Activated naive CD4-positive, alpha-beta T cell treated with anti-CD3 and anti-CD28 coated beads, Interleukin-2, amount 10 ng/mL, durations not matched to agents 7 days and 5 days (primary cell): ENCODE measurements around the gene VCP.
"Not testable (repeated sequence)": the region's sequence is repeated elsewhere in the genome, so short reads cannot be mapped to it uniquely, and the experiment has no call there.

Experiments used
- CTCF ChIA-PET: fragments of 350-600 bp; sonication (Branson Sonifier 250); formaldehyde crosslinking; loops from one replicate; lab custom pipeline; 2021; ENCODE audit warnings: antibody characterized with exemption; lab: Charles Lee
- DNase-seq: peaks from one replicate; pipeline ENCODE4 v3.0.0-alpha.2; 2020
- H3K27ac Mint-ChIP-seq: one replicate; pipeline ENCODE4 v1.8.0; 2021; ENCODE audit warnings: mild to moderate bottlenecking, moderate library complexity, mixed read lengths
- H3K27me3 Mint-ChIP-seq: one replicate; pipeline ENCODE4 v1.8.0; 2021; ENCODE audit warnings: mild to moderate bottlenecking, mixed read lengths
- H3K36me3 Mint-ChIP-seq: one replicate; pipeline ENCODE4 v1.8.0; 2021; ENCODE audit warnings: mixed read lengths
- H3K4me1 Mint-ChIP-seq: one replicate; pipeline ENCODE4 v1.8.0; 2021; ENCODE audit warnings: mixed read lengths
- H3K4me3 Mint-ChIP-seq: one replicate; pipeline ENCODE4 v1.8.0; 2021; ENCODE audit warnings: mild to moderate bottlenecking, moderate library complexity, mixed read lengths
- H3K9me3 Mint-ChIP-seq: one replicate; pipeline ENCODE4 v1.8.0; 2021; ENCODE audit warnings: mixed read lengths

VCP gene

DNA sequence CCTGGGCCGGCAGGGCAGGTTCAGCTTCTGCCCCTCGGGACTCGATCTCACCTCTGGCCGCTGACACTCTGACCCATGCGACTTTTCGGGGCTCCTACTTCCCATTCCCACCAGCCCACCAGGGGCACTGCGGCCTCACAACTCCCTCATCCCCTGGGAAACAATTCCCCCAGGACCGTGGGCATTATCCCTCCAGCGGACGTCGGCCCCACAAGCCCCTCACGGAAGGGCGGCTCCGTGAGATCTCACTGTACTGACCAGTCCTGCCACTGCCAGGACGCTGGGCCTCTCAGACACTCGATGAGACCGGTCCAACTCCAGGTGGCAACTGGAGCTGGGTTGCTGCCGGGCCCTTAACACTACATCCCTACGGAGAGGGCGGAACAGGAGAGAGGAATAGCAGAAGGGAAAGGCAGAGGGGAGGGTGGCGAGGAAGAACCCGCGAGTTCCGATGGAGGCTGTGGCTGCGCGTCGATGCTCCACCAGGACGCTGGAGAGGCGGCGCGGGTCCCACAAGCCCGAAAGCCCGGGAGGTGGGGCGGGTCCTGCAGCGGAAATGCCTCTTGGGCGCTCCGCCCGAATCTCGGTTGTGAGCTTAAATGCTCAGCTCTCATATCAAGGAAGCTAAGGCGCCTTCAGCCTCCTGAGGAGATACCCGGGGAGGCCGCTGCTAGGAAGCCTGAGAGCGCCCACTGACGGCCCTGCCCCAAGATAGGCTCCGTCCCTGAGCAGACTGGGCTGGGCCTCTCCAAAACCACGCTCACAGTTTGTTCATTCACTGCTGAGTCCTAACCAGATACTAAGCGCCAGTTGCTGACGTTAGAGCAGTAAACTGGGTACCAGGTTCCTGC is 36.3 kb downstream of the VCP start:
- Mint-ChIP-seq H3K4me3 (peak overlapping the region; percentile 55), H3K9me3 (no peaks in the 10 kb centered on the region), H3K27me3 (no peaks in the 10 kb centered on the region), H3K4me1 (peaks cover 6% of the 10 kb centered on the region), H3K27ac (peak overlapping the region; percentile 47), H3K36me3 (no peaks in the 10 kb centered on the region)
- DNase-seq: peak; percentile 78
- CTCF ChIA-PET: interaction anchor here (0.6 to 1.7 kb wide), 4 partner anchors 8 to 137 kb away, joined by 3 to 7 read pairs (median 4); no protein-coding TSS in a partner anchor

DNA sequence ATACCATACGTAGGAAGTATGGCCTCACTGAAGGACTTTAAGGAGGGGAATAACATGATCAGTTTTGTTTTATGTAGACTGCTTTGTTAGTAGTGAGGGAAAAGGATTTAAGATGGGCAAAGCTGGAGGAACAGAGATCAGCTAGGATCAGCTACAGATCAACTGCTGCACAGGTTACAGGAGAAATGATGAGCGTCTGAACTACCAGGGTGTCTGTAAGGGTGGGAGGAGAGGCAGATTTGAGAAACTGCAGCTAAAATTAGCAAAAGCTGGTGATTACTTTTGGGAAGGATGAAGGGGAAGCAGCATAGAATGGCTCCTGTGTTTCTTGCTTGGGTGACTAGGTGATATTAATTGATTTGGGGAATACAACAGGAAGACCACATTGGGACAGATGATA is 39.3 kb downstream of the VCP start:
- DNase-seq: no peak
- H3K9me3 Mint-ChIP-seq: no peaks in the 10 kb centered on the region
- peaks cover 8% of the 10 kb centered on the region for H3K4me1 Mint-ChIP-seq
- no peak overlapping the region for H3K4me3 Mint-ChIP-seq
- H3K27me3 Mint-ChIP-seq: no peaks in the 10 kb centered on the region
- H3K27ac Mint-ChIP-seq: peak overlapping the region; percentile 12
- H3K36me3 Mint-ChIP-seq: peaks cover 1% of the 10 kb centered on the region
- CTCF ChIA-PET: interaction anchor here (0.9 kb wide), 2 partner anchors 17 to 38 kb away, joined by 3 read pairs; no protein-coding TSS in a partner anchor

DNA sequence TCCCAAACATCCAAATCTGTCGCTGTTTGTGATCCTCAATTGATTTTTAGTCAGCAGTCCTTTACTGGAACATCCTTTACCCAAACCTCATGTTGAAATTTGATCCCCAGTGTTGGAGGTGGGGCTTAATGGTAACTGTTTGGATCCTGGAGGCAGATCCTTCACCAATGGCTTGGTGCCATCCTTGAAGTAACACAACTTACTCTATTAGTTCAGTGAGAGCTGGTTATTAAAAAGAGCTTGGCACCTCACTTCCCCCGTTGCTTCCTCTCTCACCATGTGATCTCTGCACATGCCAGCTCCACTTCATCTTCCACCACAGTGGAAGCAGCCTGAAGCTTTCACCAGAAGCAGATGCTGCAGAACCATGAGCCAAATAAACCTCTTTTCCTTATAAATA is 42.6 kb downstream of the VCP start:
- CTCF ChIA-PET: interaction anchor here (0.7 kb wide), 1 partner anchor 22 kb away, joined by 3 read pairs; no protein-coding TSS in a partner anchor
- H3K4me3 Mint-ChIP-seq: no peak overlapping the region
- H3K9me3 Mint-ChIP-seq: no peaks in the 10 kb centered on the region
- H3K27ac Mint-ChIP-seq: no peak overlapping the region
- peaks cover 2% of the 10 kb centered on the region for H3K36me3 Mint-ChIP-seq
- no peaks in the 10 kb centered on the region for H3K27me3 Mint-ChIP-seq
- DNase-seq: no peak
- peaks cover 16% of the 10 kb centered on the region for H3K4me1 Mint-ChIP-seq

DNA sequence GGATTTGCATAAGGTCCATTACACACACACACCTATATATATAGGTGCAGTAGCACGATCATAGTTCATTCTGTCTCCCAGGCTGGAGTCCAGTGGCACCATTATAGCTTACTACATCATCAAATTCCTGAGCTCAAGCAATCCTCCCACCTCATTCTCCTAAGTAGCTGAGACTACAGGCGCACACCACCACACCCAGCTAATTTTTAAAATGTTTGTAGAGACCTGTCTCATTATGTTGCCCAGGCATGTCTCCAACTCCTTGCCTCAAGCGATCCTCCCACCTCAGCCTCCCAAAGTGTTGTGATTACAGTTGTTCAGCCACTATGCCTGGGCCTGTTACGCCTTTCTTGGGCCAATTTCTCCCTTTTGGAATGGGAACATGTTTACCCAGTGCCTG is 43.2 kb downstream of the VCP start:
- Mint-ChIP-seq H3K27ac (no peak overlapping the region), H3K9me3 (no peaks in the 10 kb centered on the region), H3K4me1 (peaks cover 16% of the 10 kb centered on the region), H3K4me3 (no peak overlapping the region), H3K27me3 (no peaks in the 10 kb centered on the region), H3K36me3 (peaks cover 2% of the 10 kb centered on the region)
- DNase-seq: no peak
- CTCF ChIA-PET: interaction anchor here (0.7 kb wide), 1 partner anchor 22 kb away, joined by 3 read pairs; no protein-coding TSS in a partner anchor

DNA sequence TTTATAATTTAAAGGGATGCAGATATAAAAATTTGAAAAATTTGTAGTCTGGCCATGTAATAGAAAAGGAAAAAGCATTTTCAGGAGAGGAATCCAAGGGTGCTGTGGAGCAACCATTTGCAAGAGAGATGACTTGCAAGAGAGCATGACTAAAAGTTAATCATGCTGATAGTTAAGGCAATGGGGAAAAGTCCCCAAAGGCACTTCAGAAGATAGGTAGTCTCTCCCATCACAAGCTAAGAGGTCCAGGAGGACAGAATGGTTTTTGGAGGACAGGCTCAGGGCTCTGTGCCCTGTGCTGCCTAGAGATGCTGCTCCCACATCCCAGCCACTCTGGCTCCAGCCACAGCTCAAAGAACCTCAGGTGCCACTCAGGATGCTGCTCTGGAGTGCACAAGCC is 44.1 kb downstream of the VCP start:
- Mint-ChIP-seq H3K27me3 (no peaks in the 10 kb centered on the region), H3K27ac (no peak overlapping the region), H3K9me3 (no peaks in the 10 kb centered on the region), H3K4me1 (peaks cover 23% of the 10 kb centered on the region), H3K4me3 (no peak overlapping the region), H3K36me3 (peaks cover 2% of the 10 kb centered on the region)
- CTCF ChIA-PET: interaction anchor here (0.6 to 2.0 kb wide), 4 partner anchors 23 to 992 kb away, joined by 3 to 10 read pairs (median 3); no protein-coding TSS in a partner anchor
- DNase-seq: no peak

DNA sequence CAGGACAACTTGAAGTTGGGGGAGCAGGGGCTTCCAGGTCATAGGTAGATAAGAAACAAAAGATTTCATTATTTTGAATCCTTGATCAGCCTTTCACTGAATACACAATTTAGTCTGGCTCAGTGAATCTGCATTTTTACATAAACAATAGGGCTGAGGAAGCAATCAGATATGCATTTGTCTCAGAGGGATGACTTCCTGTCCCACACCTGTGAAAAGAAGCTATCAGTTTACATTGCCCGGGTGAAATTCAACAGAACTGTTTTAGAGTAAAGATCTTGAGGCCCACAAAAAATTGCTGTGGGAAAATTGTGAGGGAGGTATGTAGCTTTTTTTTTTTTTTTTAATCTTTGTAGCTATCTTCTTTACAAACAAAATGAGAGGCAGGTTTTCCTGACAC is 44.6 kb downstream of the VCP start:
- CTCF ChIA-PET: interaction anchor here (1.0 to 2.0 kb wide), 4 partner anchors 24 to 128 kb away, joined by 3 to 10 read pairs (median 3); no protein-coding TSS in a partner anchor

DNA sequence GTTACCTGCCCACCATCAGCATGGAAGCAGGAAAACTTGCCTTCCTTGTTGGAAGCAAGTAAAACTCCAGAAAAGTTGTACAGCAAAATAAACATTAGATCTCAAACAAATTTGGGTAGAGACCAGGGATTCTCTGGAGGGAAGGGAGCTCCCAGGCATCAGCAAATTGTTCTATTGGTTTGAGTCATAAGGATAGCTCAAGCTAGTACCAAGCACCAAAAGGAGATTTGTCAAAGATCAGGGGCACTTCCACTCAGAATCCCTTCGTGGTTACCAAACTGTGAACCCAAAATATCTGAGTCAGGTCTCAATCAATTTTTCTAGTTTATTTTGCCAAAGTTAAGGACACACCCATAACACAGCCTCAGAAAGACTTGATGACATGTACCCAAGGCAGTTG is 45.1 kb downstream of the VCP start:
- no peaks in the 10 kb centered on the region for H3K27me3 Mint-ChIP-seq
- H3K4me3 Mint-ChIP-seq: no peak overlapping the region
- H3K4me1 Mint-ChIP-seq: peaks cover 31% of the 10 kb centered on the region
- peaks cover 2% of the 10 kb centered on the region for H3K36me3 Mint-ChIP-seq
- no peak for DNase-seq
- no peak overlapping the region for H3K27ac Mint-ChIP-seq
- CTCF ChIA-PET: interaction anchor here (1.0 to 2.0 kb wide), 4 partner anchors 24 to 127 kb away, joined by 3 to 10 read pairs (median 3); no protein-coding TSS in a partner anchor
- no peaks in the 10 kb centered on the region for H3K9me3 Mint-ChIP-seq

More for the DNA sequence above, 44.6 kb downstream of the VCP start:
- no peak overlapping the region for H3K27ac Mint-ChIP-seq
- peaks cover 27% of the 10 kb centered on the region for H3K4me1 Mint-ChIP-seq
- no peak for DNase-seq
- no peaks in the 10 kb centered on the region for H3K9me3 Mint-ChIP-seq
- H3K4me3 Mint-ChIP-seq: no peak overlapping the region
- peaks cover 2% of the 10 kb centered on the region for H3K36me3 Mint-ChIP-seq
- H3K27me3 Mint-ChIP-seq: no peaks in the 10 kb centered on the region

DNA sequence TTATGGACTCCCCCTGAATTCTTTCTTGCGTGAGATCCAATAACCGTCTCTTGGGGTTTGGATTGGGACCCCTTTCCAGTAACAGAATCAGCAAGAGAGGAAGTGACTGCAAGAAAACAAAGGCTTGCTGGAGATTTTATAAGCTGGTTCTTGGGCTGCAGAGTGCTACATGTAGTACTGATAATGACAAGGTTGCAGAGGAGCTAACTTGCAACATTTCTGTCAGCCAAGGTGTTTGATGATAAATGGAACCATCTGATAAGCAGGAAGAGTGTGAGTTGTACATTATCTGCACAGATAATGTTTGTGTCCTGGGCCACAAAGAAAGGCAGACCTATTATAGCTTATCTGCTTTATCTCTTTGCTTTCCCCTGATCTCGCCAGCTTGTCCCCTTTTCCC is 45.8 kb downstream of the VCP start:
- Mint-ChIP-seq H3K4me1 (peaks cover 32% of the 10 kb centered on the region), H3K4me3 (no peak overlapping the region), H3K36me3 (peaks cover 2% of the 10 kb centered on the region), H3K27ac (no peak overlapping the region), H3K27me3 (no peaks in the 10 kb centered on the region), H3K9me3 (no peaks in the 10 kb centered on the region)
- CTCF ChIA-PET: interaction anchor here (1.4 kb wide), 1 partner anchor 127 kb away, joined by 3 read pairs; no protein-coding TSS in a partner anchor
- DNase-seq: no peak

DNA sequence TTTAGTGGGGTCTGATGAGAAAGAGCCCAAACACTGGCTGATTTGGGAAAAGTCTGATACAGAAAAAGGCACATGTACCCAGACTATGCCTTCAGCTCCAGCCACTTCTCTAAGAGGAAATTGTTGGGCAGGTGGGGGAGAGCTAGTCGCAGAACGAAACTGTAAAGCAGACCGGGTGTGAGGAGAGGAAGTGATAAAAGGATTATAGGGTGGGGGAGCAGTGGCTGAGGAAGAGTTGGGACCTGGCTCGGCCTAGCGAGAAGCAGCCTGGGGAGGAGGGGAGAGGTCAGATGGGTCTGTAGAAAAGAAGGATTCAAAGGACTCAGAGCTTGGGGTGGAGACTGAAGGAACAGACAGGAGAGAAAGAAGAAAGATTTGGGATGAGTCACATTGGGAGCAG is 49.0 kb downstream of the VCP start:
- CTCF ChIA-PET: interaction anchor here (1.2 kb wide), 1 partner anchor 28 kb away, joined by 5 read pairs; no protein-coding TSS in a partner anchor
- not testable (repeated sequence) for H3K27ac Mint-ChIP-seq, H3K36me3 Mint-ChIP-seq, H3K4me3 Mint-ChIP-seq, H3K9me3 Mint-ChIP-seq, H3K27me3 Mint-ChIP-seq
- peak; percentile 23 for DNase-seq
- H3K4me1 Mint-ChIP-seq: peaks cover 32% of the 10 kb centered on the region

DNA sequence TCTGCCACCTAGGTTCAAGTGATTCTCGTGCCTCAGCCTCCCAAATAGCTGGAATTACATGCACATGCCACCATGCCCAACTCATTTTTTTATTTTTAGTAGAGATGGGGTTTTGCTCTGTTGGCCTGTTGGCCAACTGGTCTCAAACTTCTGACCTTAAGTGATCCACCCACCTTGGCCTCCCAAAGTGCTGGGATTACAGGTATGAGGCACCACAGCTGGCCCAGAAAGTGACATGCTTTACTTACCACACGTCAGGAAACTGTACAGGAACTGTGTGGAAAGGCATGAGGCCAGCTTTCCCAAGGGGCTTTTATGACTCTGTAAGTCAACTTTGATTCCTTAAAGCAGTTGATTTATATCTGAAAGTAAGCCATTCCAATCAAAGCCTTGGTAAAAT is 57.9 kb downstream of the VCP start:
- H3K27ac Mint-ChIP-seq: no peak overlapping the region
- H3K4me1 Mint-ChIP-seq: peaks cover 5% of the 10 kb centered on the region
- H3K27me3 Mint-ChIP-seq: no peaks in the 10 kb centered on the region
- no peak for DNase-seq
- CTCF ChIA-PET: no interaction called here
- peaks cover 19% of the 10 kb centered on the region for H3K9me3 Mint-ChIP-seq
- H3K4me3 Mint-ChIP-seq: no peak overlapping the region
- H3K36me3 Mint-ChIP-seq: peaks cover 12% of the 10 kb centered on the region

DNA sequence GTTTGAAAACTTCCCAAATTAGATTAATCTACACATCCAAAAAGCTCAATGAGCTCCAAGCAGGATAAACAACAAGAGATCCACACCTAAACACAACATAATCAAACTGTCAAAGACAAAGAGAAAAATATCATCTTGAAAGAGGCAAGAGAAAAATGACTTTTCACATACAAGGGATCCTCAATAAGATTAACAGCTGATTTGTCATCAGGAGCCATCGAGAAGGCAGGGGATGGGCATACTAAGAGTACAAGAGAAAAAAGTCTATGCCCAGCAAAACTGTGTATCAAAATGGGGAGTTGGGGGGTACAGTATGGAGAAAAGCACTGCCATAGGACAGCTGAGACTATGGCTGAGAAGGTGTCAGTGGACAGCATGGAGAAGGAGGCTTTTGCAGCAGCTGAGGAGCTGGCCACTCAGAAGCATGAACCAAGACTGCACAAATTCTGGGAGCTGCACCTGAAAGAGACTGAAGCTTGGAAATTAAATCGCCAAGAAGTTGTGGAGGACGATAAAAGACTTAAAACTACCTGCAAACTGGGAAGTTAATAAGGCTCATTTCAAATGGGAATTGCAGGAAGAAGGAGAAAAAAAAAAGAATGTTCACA is 62.0 kb downstream of the VCP start:
- Mint-ChIP-seq H3K27me3 (no peaks in the 10 kb centered on the region), H3K36me3 (peaks cover 12% of the 10 kb centered on the region), H3K27ac (no peak overlapping the region), H3K9me3 (peaks cover 17% of the 10 kb centered on the region), H3K4me3 (no peak overlapping the region), H3K4me1 (peaks cover 5% of the 10 kb centered on the region)
- CTCF ChIA-PET: interaction anchor here (1.3 kb wide), 1 partner anchor 16 kb away, joined by 3 read pairs; no protein-coding TSS in a partner anchor
- DNase-seq: no peak
